Loucy (cell line): ENCODE results near the gene SCMH1.

Experiments used
- H2AFZ ChIP-seq: fragments of 200-600 bp; sonication (generic); 2 replicates; pipeline ENCODE4 v1.6.0; 2016; ENCODE audit warnings: antibody characterized with exemption, mild to moderate bottlenecking, low read length, moderate library complexity
- H3F3A ChIP-seq: fragments of 200-600 bp; 2 replicates; pipeline ENCODE4 v1.6.0; 2016; ENCODE audit warnings: antibody characterized with exemption, low read depth, mild to moderate bottlenecking
- H3K27me3 ChIP-seq: fragments of 200-600 bp; sonication (generic); 2 replicates; pipeline ENCODE4 v1.6.1; 2014; ENCODE audit warnings: low read length, mild to moderate bottlenecking; ENCODE audit not compliant: insufficient read depth, poor library complexity, severe bottlenecking
- H3K36me3 ChIP-seq: fragments of 200-600 bp; sonication (generic); 2 replicates; pipeline ENCODE4 v1.6.1; 2016; ENCODE audit warnings: low read length; ENCODE audit not compliant: insufficient read depth
- H3K4me1 ChIP-seq: fragments of 200-600 bp; sonication (generic); 2 replicates; pipeline ENCODE4 v1.5.1; 2014; ENCODE audit warnings: low read length, mild to moderate bottlenecking; ENCODE audit not compliant: insufficient read depth, poor library complexity, severe bottlenecking
- H3K4me2 ChIP-seq: fragments of 200-600 bp; sonication (generic); 2 replicates; pipeline ENCODE4 v1.6.0; 2014; ENCODE audit warnings: antibody characterized with exemption, low read length, low read depth, mild to moderate bottlenecking; ENCODE audit not compliant: poor library complexity, severe bottlenecking
- H3K4me3 ChIP-seq: fragments of 200-600 bp; sonication (generic); 2 replicates; pipeline ENCODE4 v1.5.1; 2014; ENCODE audit warnings: low read length, mild to moderate bottlenecking, mixed read lengths; ENCODE audit not compliant: poor library complexity, severe bottlenecking
- H3K79me2 ChIP-seq: fragments of 200-600 bp; sonication (generic); 2 replicates; pipeline ENCODE4 v1.6.1; 2014; ENCODE audit warnings: low read length; ENCODE audit not compliant: insufficient read depth
- H3K9ac ChIP-seq: fragments of 200-600 bp; sonication (generic); 2 replicates; pipeline ENCODE4 v1.6.0; 2014; ENCODE audit warnings: mild to moderate bottlenecking, low read depth, low read length, moderate library complexity; ENCODE audit not compliant: poor library complexity, severe bottlenecking
- H3K9me2 ChIP-seq: fragments of 200-600 bp; sonication (generic); replicated peaks from 2 replicates; pipeline ENCODE4 v1.6.1; 2016; ENCODE audit warnings: low read depth, low read length, mixed read lengths
- H3K9me3 ChIP-seq: fragments of 200-600 bp; sonication (generic); 2 replicates; pipeline ENCODE4 v1.6.1; 2014; ENCODE audit warnings: mild to moderate bottlenecking, antibody characterized with exemption, low read length, low read depth; ENCODE audit not compliant: insufficient read depth
- H4K20me1 ChIP-seq: fragments of 200-600 bp; sonication (generic); 2 replicates; pipeline ENCODE4 v1.6.0; 2014; ENCODE audit warnings: antibody characterized with exemption, low read length, mild to moderate bottlenecking; ENCODE audit not compliant: insufficient read depth, poor library complexity, severe bottlenecking
- CTCF ChIP-seq: fragments of 200-600 bp; sonication (generic); conservative IDR thresholded peaks from 2 replicates; pipeline ENCODE4 v1.5.1; 2014; ENCODE audit warnings: mild to moderate bottlenecking, antibody characterized with exemption, low read length
- EZH2phosphoT487 ChIP-seq: fragments of 200-600 bp; IDR thresholded peaks from 2 replicates; pipeline ENCODE4 v1.6.1; 2018; ENCODE audit warnings: antibody characterized with exemption, mild to moderate bottlenecking, moderate library complexity, borderline replicate concordance

SCMH1 gene

GRCh38 chr1:41015897-41016470, 226.1 kb downstream of the SCMH1 start:
- TF ChIP-seq EZH2phosphoT487, result no peak
- H3K36me3 ChIP-seq, result peaks cover 63% of the 10 kb centered on the region; the same call in 1 of the 2 replicates
- no peak overlapping the region for H2AFZ ChIP-seq
- H3K79me2 ChIP-seq, result no peaks in the 10 kb centered on the region
- H3K4me2 ChIP-seq, result no peak overlapping the region
- no peaks in the 10 kb centered on the region for H3K9me3 ChIP-seq
- no peak overlapping the region for H3K4me3 ChIP-seq
- H4K20me1 ChIP-seq, result no peaks in the 10 kb centered on the region
- H3K9ac ChIP-seq, result peak overlapping the region; percentile 8
- peaks cover 16% of the 10 kb centered on the region for H3K4me1 ChIP-seq
- H3K27me3 ChIP-seq, result no peaks in the 10 kb centered on the region
- no peaks in the 10 kb centered on the region for H3F3A ChIP-seq
- H3K9me2 ChIP-seq, result no peaks in the 10 kb centered on the region

- H3K4me1 ChIP-seq, result peaks cover 13% of the 10 kb centered on the region
- no peaks in the 10 kb centered on the region for H3F3A ChIP-seq
- no peaks in the 10 kb centered on the region for H3K9me3 ChIP-seq
- H3K4me2 ChIP-seq, result no peak overlapping the region
- H3K27me3 ChIP-seq, result no peaks in the 10 kb centered on the region
- no peak for TF ChIP-seq EZH2phosphoT487
- no peak for TF ChIP-seq CTCF
- peak overlapping the region; percentile 8 for H3K9ac ChIP-seq
- H2AFZ ChIP-seq, result no peak overlapping the region
- no peaks in the 10 kb centered on the region for H3K79me2 ChIP-seq
- no peaks in the 10 kb centered on the region for H3K9me2 ChIP-seq
- no peak overlapping the region for H3K4me3 ChIP-seq
- H3K36me3 ChIP-seq, result peaks cover 69% of the 10 kb centered on the region; the same call in 1 of the 2 replicates
- no peaks in the 10 kb centered on the region for H4K20me1 ChIP-seq
Measured at GRCh38 chr1:41015281-41015896, 226.7 kb downstream of the SCMH1 start.

GRCh38 chr1:41014871-41015270, 227.2 kb downstream of the SCMH1 start:
- H3K4me1 ChIP-seq, result peaks cover 13% of the 10 kb centered on the region
- no peaks in the 10 kb centered on the region for H3K9me2 ChIP-seq
- no peak overlapping the region for H3K9ac ChIP-seq
- no peaks in the 10 kb centered on the region for H3K27me3 ChIP-seq
- no peak overlapping the region for H3K4me3 ChIP-seq
- no peaks in the 10 kb centered on the region for H3F3A ChIP-seq
- peaks cover 74% of the 10 kb centered on the region; the same call in 1 of the 2 replicates for H3K36me3 ChIP-seq
- H3K9me3 ChIP-seq, result no peaks in the 10 kb centered on the region
- TF ChIP-seq CTCF, result no peak
- no peak for TF ChIP-seq EZH2phosphoT487
- no peaks in the 10 kb centered on the region for H4K20me1 ChIP-seq
- H3K4me2 ChIP-seq, result no peak overlapping the region
- H3K79me2 ChIP-seq, result no peaks in the 10 kb centered on the region
- H2AFZ ChIP-seq, result no peak overlapping the region
